Astrocyte of the cerebellum (primary cell): ENCODE measurements around the gene SNX9.

Source experiments
- DNase-seq: peaks from one replicate; pipeline ENCODE4 v3.0.0-alpha.2; 2011; ENCODE audit warnings: low read depth
- H3K4me3 ChIP-seq: 2 replicates; pipeline ENCODE4 v1.5.1; 2011; ENCODE audit warnings: mild to moderate bottlenecking, low read depth, low read length, moderate library complexity
- CTCF ChIP-seq: IDR thresholded peaks from 2 replicates; pipeline ENCODE4 v1.5.1; 2012; ENCODE audit warnings: low read length, low read depth, moderate library complexity, mild to moderate bottlenecking; ENCODE audit errors: missing control alignments
- in situ Hi-C: cut with HindIII; loops from 2 replicates; pipeline ENCODE4 v1.10.0; 2017; ENCODE audit warnings: low sequenced_read_pairs

The SNX9 gene

GRCh38 chr6:157779705-157780604, 43.1 kb upstream of the SNX9 start:
- no peak overlapping the region for H3K4me3 ChIP-seq

GRCh38 chr6:157785636-157786035, 37.4 kb upstream of the SNX9 start:
- TF ChIP-seq CTCF: no peak
- no peak overlapping the region for H3K4me3 ChIP-seq
- in situ Hi-C loops: no loop called here
- no peak for DNase-seq

More at GRCh38 chr6:157779705-157780604, 43.1 kb upstream of the SNX9 start:
- TF ChIP-seq CTCF: no peak
- DNase-seq: no peak
- in situ Hi-C loops: no loop called here

- DNase-seq: no peak
- H3K4me3 ChIP-seq: no peak overlapping the region
- in situ Hi-C loops: no loop called here
- no peak for TF ChIP-seq CTCF
These were observed 36.8 kb upstream of the SNX9 start for GRCh38 chr6:157786221-157786620.

GRCh38 chr6:157787080-157787479, 36.0 kb upstream of the SNX9 start:
- in situ Hi-C loops: no loop called here
- no peak for TF ChIP-seq CTCF

GRCh38 chr6:157788180-157788579, 34.9 kb upstream of the SNX9 start:
- TF ChIP-seq CTCF: no peak
- no peak overlapping the region for H3K4me3 ChIP-seq
- no peak for DNase-seq
- in situ Hi-C loops: no loop called here

More at GRCh38 chr6:157787080-157787479, 36.0 kb upstream of the SNX9 start:
- DNase-seq: no peak
- no peak overlapping the region for H3K4me3 ChIP-seq

GRCh38 chr6:157789297-157789696, 33.7 kb upstream of the SNX9 start:
- H3K4me3 ChIP-seq: no peak overlapping the region
- in situ Hi-C loops: no loop called here
- no peak for DNase-seq
- TF ChIP-seq CTCF: no peak
